Measurements from ENCODE around the gene CHKA.

Gene CHKA

GRCh38 chr11:68159665-68160064 lies 38.5 kb upstream of the CHKA start:
- TF ChIP-seq REST (IDR thresholded peaks at IDR 0.05; ENCODE audit: insufficient read depth in 1 of 2, low read depth in 2 of 2, low read length in 2 of 2) (no peak), SIN3A (IDR thresholded peaks at IDR 0.05; ENCODE audit: borderline replicate concordance, insufficient read depth, low read length) (no peak), FOXP2 (optimal IDR thresholded peaks at IDR 0.05; ENCODE audit: borderline replicate concordance, extremely low read depth, extremely low read length, insufficient read depth) (no peak), TAF1 (IDR thresholded peaks at IDR 0.05; ENCODE audit: borderline replicate concordance, insufficient read depth, low read length) (no peak), POLR2AphosphoS5 (IDR thresholded peaks at IDR 0.05; ENCODE audit: low read depth, low read length) (no peak)

GRCh38 chr11:68159161-68159560 lies 38.0 kb upstream of the CHKA start:
- TF ChIP-seq POLR2AphosphoS5 (IDR thresholded peaks at IDR 0.05; ENCODE audit: low read depth, low read length) (no peak), TAF1 (IDR thresholded peaks at IDR 0.05; ENCODE audit: borderline replicate concordance, insufficient read depth, low read length) (no peak), FOXP2 (optimal IDR thresholded peaks at IDR 0.05; ENCODE audit: borderline replicate concordance, extremely low read depth, extremely low read length, insufficient read depth) (no peak), SIN3A (IDR thresholded peaks at IDR 0.05; ENCODE audit: borderline replicate concordance, insufficient read depth, low read length) (no peak), REST (IDR thresholded peaks at IDR 0.05; ENCODE audit: insufficient read depth in 1 of 2, low read depth in 2 of 2, low read length in 2 of 2) (no peak)

- TF ChIP-seq TAF1 (IDR thresholded peaks at IDR 0.05; ENCODE audit: borderline replicate concordance, insufficient read depth, low read length) (no peak), REST (IDR thresholded peaks at IDR 0.05; ENCODE audit: insufficient read depth in 1 of 2, low read depth in 2 of 2, low read length in 2 of 2) (no peak), FOXP2 (optimal IDR thresholded peaks at IDR 0.05; ENCODE audit: borderline replicate concordance, extremely low read depth, extremely low read length, insufficient read depth) (no peak), POLR2AphosphoS5 (IDR thresholded peaks at IDR 0.05; ENCODE audit: low read depth, low read length) (no peak), SIN3A (IDR thresholded peaks at IDR 0.05; ENCODE audit: borderline replicate concordance, insufficient read depth, low read length) (no peak)
Observed at GRCh38 chr11:68158580-68158979, 37.4 kb upstream of the CHKA start.

DNA sequence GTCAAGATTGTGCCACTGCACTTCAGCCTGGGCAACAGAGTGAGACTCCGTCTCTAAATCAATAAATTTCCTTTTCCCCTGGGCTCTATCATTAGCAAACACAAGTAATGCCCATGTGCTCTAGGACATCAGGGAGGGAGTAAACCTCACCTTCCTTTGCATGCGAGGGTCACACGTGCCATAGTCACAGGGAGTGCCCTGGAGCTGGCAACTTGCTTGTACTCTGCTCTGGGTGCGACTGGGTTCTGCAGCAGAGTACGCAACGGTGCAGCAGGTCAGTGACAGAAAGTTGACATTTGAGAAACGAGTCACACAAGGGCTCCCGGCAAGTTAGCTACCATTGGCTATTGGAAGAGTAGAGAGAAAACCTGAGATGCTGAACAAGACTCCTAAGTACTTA lies 32.6 kb upstream of the CHKA start:
- TF ChIP-seq POLR2AphosphoS5 (IDR thresholded peaks at IDR 0.05; ENCODE audit: low read depth, low read length) (no peak), SIN3A (IDR thresholded peaks at IDR 0.05; ENCODE audit: borderline replicate concordance, insufficient read depth, low read length) (no peak), REST (IDR thresholded peaks at IDR 0.05; ENCODE audit: insufficient read depth in 1 of 2, low read depth in 2 of 2, low read length in 2 of 2) (no peak)

GRCh38 chr11:68150037-68150436 lies 28.8 kb upstream of the CHKA start:
- TF ChIP-seq FOXP2 (optimal IDR thresholded peaks at IDR 0.05; ENCODE audit: borderline replicate concordance, extremely low read depth, extremely low read length, insufficient read depth): no peak
